Measurements from ENCODE around the gene FBXL13.
"Not testable (repeated sequence)": the region's sequence is repeated elsewhere in the genome, so short reads cannot be mapped to it uniquely, and the experiment has no call there.

FBXL13 gene

DNA sequence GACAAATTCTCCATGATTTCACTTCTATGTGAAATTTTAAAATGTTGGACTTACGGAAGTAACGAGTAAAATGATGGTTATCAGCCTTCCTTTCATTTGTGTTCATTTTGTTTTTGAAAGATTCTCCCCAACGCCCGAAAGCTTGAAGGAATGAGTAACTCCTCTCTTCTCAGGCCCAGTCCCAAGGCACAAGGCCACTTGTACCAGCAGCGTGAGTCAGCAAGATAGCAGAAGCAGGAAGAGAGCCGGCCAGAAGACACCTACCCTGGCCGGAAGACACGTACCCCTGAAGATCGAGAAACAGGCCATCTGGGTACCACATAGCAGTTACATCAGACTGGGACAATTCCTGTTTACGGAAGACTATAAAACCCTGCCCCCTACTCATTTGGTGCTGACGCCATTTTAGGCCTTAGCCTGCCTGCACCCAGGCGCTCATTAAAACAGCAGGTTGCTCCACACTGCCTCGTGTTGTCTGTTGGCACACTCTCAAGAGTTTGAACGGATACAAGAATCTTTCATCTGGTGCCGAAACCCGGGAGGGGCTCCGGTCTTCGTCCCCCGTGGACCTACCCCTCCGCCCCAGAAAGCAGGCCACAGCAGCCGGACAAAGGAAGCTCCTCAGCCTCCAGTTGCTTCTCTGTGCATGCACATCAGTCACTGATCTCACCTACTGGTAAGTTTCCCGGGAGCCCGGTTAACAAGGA lies 101.3 kb downstream of the FBXL13 start:
- TF ChIP-seq CTCF (conservative IDR thresholded peaks at IDR 0.05) = no peak
- H3K27ac ChIP-seq = no peak overlapping the region

GRCh38 chr7:102967798-102968197 lies 106.8 kb downstream of the FBXL13 start:
- no peak for TF ChIP-seq CTCF (conservative IDR thresholded peaks at IDR 0.05)
- no peak overlapping the region for H3K27ac ChIP-seq

DNA sequence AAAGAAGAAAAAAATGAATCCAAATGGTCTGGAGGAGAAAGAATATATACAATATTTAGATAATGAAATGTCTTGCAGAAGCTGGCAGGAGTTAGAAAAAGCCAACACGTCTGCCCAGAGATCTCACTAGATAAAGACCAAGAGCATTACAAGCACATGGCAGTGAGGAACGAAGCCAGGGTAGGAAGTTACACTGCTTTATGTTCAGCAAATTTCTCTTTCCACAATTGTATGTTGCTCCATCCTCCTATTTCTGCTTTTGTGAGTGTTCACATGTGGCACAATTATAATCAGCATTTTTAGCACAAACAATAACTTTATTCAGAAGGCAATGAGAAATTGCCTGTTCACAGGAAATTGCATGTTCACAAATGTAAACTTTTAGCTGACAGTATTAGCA lies 108.1 kb downstream of the FBXL13 start:
- H3K27ac ChIP-seq = no peak overlapping the region
- TF ChIP-seq CTCF (conservative IDR thresholded peaks at IDR 0.05) = no peak

DNA sequence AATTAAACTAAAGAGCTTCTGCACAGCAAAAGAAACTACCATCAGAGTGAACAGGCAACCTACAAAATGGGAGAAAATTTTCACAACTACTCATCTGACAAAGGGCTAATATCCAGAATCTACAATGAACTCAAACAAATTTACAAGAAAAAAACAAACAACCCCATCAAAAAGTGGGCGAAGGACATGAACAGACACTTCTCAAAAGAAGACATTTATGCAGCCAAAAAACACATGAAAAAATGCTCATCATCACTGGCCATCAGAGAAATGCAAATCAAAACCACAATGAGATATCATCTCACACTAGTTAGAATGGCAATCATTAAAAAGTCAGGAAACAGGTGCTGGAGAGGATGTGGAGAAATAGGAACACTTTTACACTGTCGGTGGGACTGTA lies 112.6 kb downstream of the FBXL13 start:
- H3K27ac ChIP-seq = not testable (repeated sequence)

- not testable (repeated sequence) for H3K27ac ChIP-seq
Observed at GRCh38 chr7:102958004-102958403, 116.6 kb downstream of the FBXL13 start.

- not testable (repeated sequence) for H3K27ac ChIP-seq
Observed at GRCh38 chr7:102954359-102954758, 120.2 kb downstream of the FBXL13 start.

DNA sequence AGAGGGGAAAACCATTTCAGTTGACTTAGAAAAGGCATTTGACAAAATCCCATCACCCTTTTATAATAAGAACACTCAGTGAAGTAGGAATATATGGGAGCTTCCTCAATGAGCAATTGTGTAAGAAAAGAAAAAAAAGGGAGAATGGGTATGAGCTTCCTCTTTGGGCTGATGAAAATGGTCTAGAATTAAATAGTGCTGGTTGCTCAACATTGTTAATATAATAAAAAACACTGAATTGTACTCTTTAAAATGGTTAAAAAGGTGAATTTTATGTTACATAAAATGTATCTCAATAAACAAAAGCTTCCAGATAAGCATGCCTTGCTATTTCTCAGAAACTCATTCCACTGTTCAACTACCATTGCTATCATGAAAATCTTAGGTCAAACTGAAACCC lies 121.2 kb downstream of the FBXL13 start:
- no peak for TF ChIP-seq CTCF (conservative IDR thresholded peaks at IDR 0.05)
- H3K27ac ChIP-seq = no peak overlapping the region

GRCh38 chr7:102951839-102952238 lies 122.8 kb downstream of the FBXL13 start:
- no peak for TF ChIP-seq CTCF (conservative IDR thresholded peaks at IDR 0.05)
- H3K27ac ChIP-seq = no peak overlapping the region

DNA sequence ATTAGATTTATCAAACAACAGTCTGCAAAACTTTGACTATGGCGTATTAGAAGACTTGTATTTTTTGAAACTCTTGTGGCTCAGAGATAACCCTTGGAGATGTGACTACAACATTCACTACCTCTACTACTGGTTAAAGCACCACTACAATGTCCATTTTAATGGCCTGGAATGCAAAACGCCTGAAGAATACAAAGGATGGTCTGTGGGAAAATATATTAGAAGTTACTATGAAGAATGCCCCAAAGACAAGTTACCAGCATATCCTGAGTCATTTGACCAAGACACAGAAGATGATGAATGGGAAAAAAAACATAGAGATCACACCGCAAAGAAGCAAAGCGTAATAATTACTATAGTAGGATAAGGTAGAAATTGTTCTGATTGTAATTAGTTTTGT lies 130.4 kb downstream of the FBXL13 start:
- H3K27ac ChIP-seq = no peak overlapping the region
- no peak for TF ChIP-seq CTCF (conservative IDR thresholded peaks at IDR 0.05)
